Tibial nerve (tissue), 4 donors: ENCODE data around the gene TEX19.

Source experiments
- CTCF ChIP-seq, 5 experiments: fragments of 200-600 bp in 3 of 5; fragments of 450-650 bp in 2 of 5; sonication (generic) in 3 of 5; IDR thresholded peaks; one replicate each; pipeline ENCODE4 v1.5.1; 2016 to 2019; ENCODE audit warnings: antibody characterized with exemption in 5 of 5, mild to moderate bottlenecking in 3 of 5, moderate library complexity in 2 of 5
- EP300 ChIP-seq, 2 donors: sonication (generic); formaldehyde crosslinking; IDR thresholded peaks; one replicate each; pipeline ENCODE4 v1.6.1; 2017; ENCODE audit warnings: antibody characterized with exemption in 2 of 2, mild to moderate bottlenecking in 1 of 2
- POLR2A ChIP-seq, 2 donors: fragments of 450-650 bp; IDR thresholded peaks; one replicate each; pipeline ENCODE4 v1.6.1; 2017; ENCODE audit warnings: antibody characterized with exemption in 2 of 2, mild to moderate bottlenecking in 2 of 2, moderate library complexity in 2 of 2

GRCh38 chr17:82412535-82413520 is 53.8 kb downstream of the TEX19 start:
- no peak for TF ChIP-seq CTCF (IDR thresholded peaks at IDR 0.05)
- no peak for TF ChIP-seq POLR2A (IDR thresholded peaks at IDR 0.05)
- no peak for TF ChIP-seq EP300 (IDR thresholded peaks at IDR 0.05)
